ENCODE results near the gene MAEA. TPM values are rescaled to one million over a fixed set of nuclear protein-coding genes. Genes with fewer than 3 reads are reported as not detected.

MAEA gene
- polyA plus RNA-seq, 3 donors: 34.3 to 83.5 (median 37.7) TPM

- Histone ChIP-seq H3K4me2 (replicated peaks; ENCODE audit: extremely low read depth, low read length, poor library complexity, severe bottlenecking) (no peak overlapping the region), H3K36me3 (replicated peaks in 1 of 2; ENCODE audit: control insufficient read depth in 1 of 2, insufficient read depth in 2 of 2, low read length in 2 of 2) (peaks cover 0 to 16% of the 10 kb centered on the region in 2 donors), H3K9me3 (replicated peaks in 1 of 2; ENCODE audit: control insufficient read depth in 1 of 2, insufficient read depth in 1 of 2, low read length in 2 of 2) (no peaks in the 10 kb centered on the region), H3K27me3 (ENCODE audit: control insufficient read depth in 2 of 2, insufficient read depth in 2 of 2, low read length in 2 of 2) (no peaks in the 10 kb centered on the region), H3K4me3 (replicated peaks in 1 of 3; ENCODE audit: low read depth in 2 of 3, low read length in 3 of 3) (no peak overlapping the region), H3K79me2 (ENCODE audit: insufficient read depth, low read length) (peaks cover 90% of the 10 kb centered on the region), H3K27ac (ENCODE audit: low read depth in 1 of 2, low read length in 2 of 2) (peak overlapping the region in 1 of 2 donors; percentile 66), H3K4me1 (ENCODE audit: control insufficient read depth in 1 of 2, insufficient read depth in 2 of 2, low read length in 2 of 2) (peaks cover 30 to 42% of the 10 kb centered on the region in 2 donors), H4K20me1 (ENCODE audit: insufficient read depth, low read length) (peaks cover 45% of the 10 kb centered on the region), H3K9ac (ENCODE audit: insufficient read depth, low read length, poor library complexity, severe bottlenecking) (no peak overlapping the region), H2AFZ (ENCODE audit: insufficient read depth, low read depth, low read length, poor library complexity, severe bottlenecking) (no peak overlapping the region)
- peaks cover 24 to 48% of the 10 kb centered on the region in 2 donors for H3K36me3 Mint-ChIP-seq
- no peaks in the 10 kb centered on the region for H3K9me3 Mint-ChIP-seq
- no peak overlapping the region for H3K4me3 Mint-ChIP-seq
- H3K27ac Mint-ChIP-seq: peak overlapping the region in 6 of 7 donors; percentile 16 to 83 (median 56)
- intact Hi-C loops (cut with micrococcal nuclease): no loop called here
- TF ChIP-seq CTCF (IDR thresholded peaks at IDR 0.05): no peak
- H3K4me1 Mint-ChIP-seq: peaks cover 58% of the 10 kb centered on the region
- no peak for DNase-seq
- peaks cover 0 to 2% (median 0%) of the 10 kb centered on the region in 3 donors for H3K27me3 Mint-ChIP-seq (ENCODE audit: low read depth in 3 of 3)
- 89% methylated on average over 8 of the region's 13 CpGs for WGBS (ENCODE audit: insufficient coverage)
Measured at GRCh38 chr4:1305261-1305711, 15.6 kb downstream of the MAEA start.

GRCh38 chr4:1305781-1306455 lies 16.2 kb downstream of the MAEA start:
- Mint-ChIP-seq H3K4me1 (peaks cover 53% of the 10 kb centered on the region), H3K27ac (peak overlapping the region; percentile 30 to 83 (median 68)), H3K27me3 (ENCODE audit: low read depth in 3 of 3) (peaks cover 0 to 2% (median 0%) of the 10 kb centered on the region in 3 donors), H3K9me3 (no peaks in the 10 kb centered on the region), H3K36me3 (peaks cover 24 to 46% of the 10 kb centered on the region in 2 donors), H3K4me3 (no peak overlapping the region)
- intact Hi-C loops (cut with micrococcal nuclease): no loop called here
- peaks cover 0 to 16% of the 10 kb centered on the region in 2 donors for H3K36me3 ChIP-seq (replicated peaks in 1 of 2; ENCODE audit: control insufficient read depth in 1 of 2, insufficient read depth in 2 of 2, low read length in 2 of 2)
- H3K9me3 ChIP-seq (replicated peaks in 1 of 2; ENCODE audit: control insufficient read depth in 1 of 2, insufficient read depth in 1 of 2, low read length in 2 of 2): no peaks in the 10 kb centered on the region
- peak in 1 of 3 donors; percentile 46 for DNase-seq
- H3K4me1 ChIP-seq (ENCODE audit: control insufficient read depth in 1 of 2, insufficient read depth in 2 of 2, low read length in 2 of 2): peaks cover 24 to 36% of the 10 kb centered on the region in 2 donors
- no peak overlapping the region for H3K9ac ChIP-seq (ENCODE audit: insufficient read depth, low read length, poor library complexity, severe bottlenecking)
- peaks cover 51% of the 10 kb centered on the region for H4K20me1 ChIP-seq (ENCODE audit: insufficient read depth, low read length)
- H2AFZ ChIP-seq (ENCODE audit: insufficient read depth, low read depth, low read length, poor library complexity, severe bottlenecking): no peak overlapping the region
- TF ChIP-seq CTCF (IDR thresholded peaks at IDR 0.05): no peak
- H3K79me2 ChIP-seq (ENCODE audit: insufficient read depth, low read length): peaks cover 94% of the 10 kb centered on the region
- H3K27ac ChIP-seq (ENCODE audit: low read depth in 1 of 2, low read length in 2 of 2): peak overlapping the region in 1 of 2 donors; percentile 66
- H3K27me3 ChIP-seq (ENCODE audit: control insufficient read depth in 2 of 2, insufficient read depth in 2 of 2, low read length in 2 of 2): no peaks in the 10 kb centered on the region
- 80% methylated on average over 15 of the region's 17 CpGs for WGBS (ENCODE audit: insufficient coverage)
- no peak overlapping the region for H3K4me2 ChIP-seq (replicated peaks; ENCODE audit: extremely low read depth, low read length, poor library complexity, severe bottlenecking)
- no peak overlapping the region for H3K4me3 ChIP-seq (replicated peaks in 1 of 3; ENCODE audit: low read depth in 2 of 3, low read length in 3 of 3)
